AG04449 (cell line): ENCODE data around the gene SLC13A3.

ENCODE experiments used
- CTCF ChIA-PET: fragments of 350-600 bp; formaldehyde crosslinking; extraction: SDS; loops from one replicate; lab custom pipeline; 2021; ENCODE audit warnings: antibody characterized with exemption; lab: Yijun Ruan, JAX
- POLR2A ChIA-PET: fragments of 400-600, 350-600 bp; formaldehyde crosslinking; extraction: SDS; loops from one replicate; lab custom pipeline; 2020; ENCODE audit warnings: antibody characterized with exemption, inconsistent platforms; lab: Yijun Ruan, JAX
- DNase-seq: peaks from one replicate; pipeline ENCODE4 v3.0.0-alpha.2; 2010; ENCODE audit warnings: low read depth, low spot score
- H3K4me3 ChIP-seq: 2 replicates; pipeline ENCODE4 v1.5.1; 2011; ENCODE audit warnings: low read depth, mild to moderate bottlenecking, control low read depth, low read length
- CTCF ChIP-seq: IDR thresholded peaks from one replicate; pipeline ENCODE4 v1.5.1; 2011; ENCODE audit warnings: mild to moderate bottlenecking, moderate library complexity, low read length, control low read depth, inconsistent platforms; ENCODE audit not compliant: insufficient read depth; ENCODE audit errors: missing control alignments

SLC13A3 gene

GRCh38 chr20:46660487-46660886, 9.2 kb upstream of the SLC13A3 start:
- ChIA-PET CTCF (no interaction called here), POLR2A (no interaction called here)
- DNase-seq = no peak
- no peak overlapping the region for H3K4me3 ChIP-seq
- no peak for TF ChIP-seq CTCF

GRCh38 chr20:46657618-46658017, 6.4 kb upstream of the SLC13A3 start:
- no peak for TF ChIP-seq CTCF

GRCh38 chr20:46657137-46657536, 5.9 kb upstream of the SLC13A3 start:
- TF ChIP-seq CTCF = no peak
- ChIA-PET POLR2A (no interaction called here), CTCF (no interaction called here)
- no peak overlapping the region for H3K4me3 ChIP-seq
- DNase-seq = no peak

More at GRCh38 chr20:46657618-46658017, 6.4 kb upstream of the SLC13A3 start:
- ChIA-PET POLR2A (no interaction called here), CTCF (no interaction called here)
- no peak overlapping the region for H3K4me3 ChIP-seq
- no peak for DNase-seq

- POLR2A ChIA-PET = no interaction called here
- DNase-seq = no peak
- CTCF ChIA-PET = no interaction called here
Measured at GRCh38 chr20:46652699-46653098, 1.4 kb upstream of the SLC13A3 start.

GRCh38 chr20:46650575-46651090, 626 bp downstream of the SLC13A3 start:
- no peak for DNase-seq
- no peak for TF ChIP-seq CTCF
- ChIA-PET POLR2A (no interaction called here), CTCF (interaction anchor here (1.0 to 1.1 kb wide), 2 partner anchors 11 to 25 kb away, joined by 3 read pairs; no protein-coding TSS in a partner anchor)
- no peak overlapping the region for H3K4me3 ChIP-seq

More at GRCh38 chr20:46652699-46653098, 1.4 kb upstream of the SLC13A3 start:
- H3K4me3 ChIP-seq = no peak overlapping the region
- TF ChIP-seq CTCF = no peak

- DNase-seq = no peak
- ChIA-PET POLR2A (no interaction called here), CTCF (interaction anchor here (1.0 to 1.2 kb wide), 3 partner anchors 10 to 30 kb away, joined by 3 read pairs; no protein-coding TSS in a partner anchor)
- no peak for TF ChIP-seq CTCF
- no peak overlapping the region for H3K4me3 ChIP-seq
Measured at GRCh38 chr20:46649965-46650542, 1.2 kb downstream of the SLC13A3 start.
